ENCODE measurements around the gene PRSS53.
"Not testable (repeated sequence)": the region's sequence is repeated elsewhere in the genome, so short reads cannot be mapped to it uniquely, and the experiment has no call there.

The PRSS53 gene

DNA sequence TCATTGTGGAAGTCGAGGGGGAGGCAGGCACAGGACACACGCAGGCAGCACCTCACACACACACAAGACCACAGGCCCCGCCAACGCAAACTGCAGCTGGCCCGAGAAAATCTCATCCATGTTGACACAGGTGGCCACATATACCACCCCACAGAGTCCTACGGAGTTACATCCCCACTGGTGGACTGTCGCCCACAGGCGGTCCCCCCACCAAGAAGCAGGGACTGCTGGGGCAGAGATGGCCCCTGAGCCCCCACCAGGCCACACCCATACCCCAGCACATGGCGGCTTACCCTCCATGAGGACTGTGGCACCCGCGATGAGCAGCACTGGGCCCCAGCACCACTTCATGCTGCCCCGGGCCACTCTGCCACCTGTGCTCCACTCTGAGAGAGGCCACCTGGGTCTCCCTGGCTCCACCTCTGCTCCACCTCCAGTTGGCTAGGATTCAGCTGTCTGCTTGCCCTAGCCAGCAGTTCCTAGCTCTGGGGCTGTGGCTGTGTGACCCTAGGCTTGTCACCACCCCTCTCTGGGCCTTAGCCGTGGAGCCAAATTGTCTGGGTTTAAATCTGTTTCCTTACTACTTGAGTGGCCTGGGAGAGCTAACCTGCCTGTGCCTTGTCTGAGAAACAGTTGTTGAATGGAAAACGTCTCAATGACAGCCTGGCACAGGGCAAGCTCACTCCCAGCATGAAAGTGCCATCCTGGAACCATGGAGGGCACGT lies at the start of gene PRSS53:
Gene PRSS53 (minus strand): TSS at position 485 of the 725 bp plus-strand sequence. CDS start 134 bp downstream, at position 351.
- no peak for DNase-seq

DNA sequence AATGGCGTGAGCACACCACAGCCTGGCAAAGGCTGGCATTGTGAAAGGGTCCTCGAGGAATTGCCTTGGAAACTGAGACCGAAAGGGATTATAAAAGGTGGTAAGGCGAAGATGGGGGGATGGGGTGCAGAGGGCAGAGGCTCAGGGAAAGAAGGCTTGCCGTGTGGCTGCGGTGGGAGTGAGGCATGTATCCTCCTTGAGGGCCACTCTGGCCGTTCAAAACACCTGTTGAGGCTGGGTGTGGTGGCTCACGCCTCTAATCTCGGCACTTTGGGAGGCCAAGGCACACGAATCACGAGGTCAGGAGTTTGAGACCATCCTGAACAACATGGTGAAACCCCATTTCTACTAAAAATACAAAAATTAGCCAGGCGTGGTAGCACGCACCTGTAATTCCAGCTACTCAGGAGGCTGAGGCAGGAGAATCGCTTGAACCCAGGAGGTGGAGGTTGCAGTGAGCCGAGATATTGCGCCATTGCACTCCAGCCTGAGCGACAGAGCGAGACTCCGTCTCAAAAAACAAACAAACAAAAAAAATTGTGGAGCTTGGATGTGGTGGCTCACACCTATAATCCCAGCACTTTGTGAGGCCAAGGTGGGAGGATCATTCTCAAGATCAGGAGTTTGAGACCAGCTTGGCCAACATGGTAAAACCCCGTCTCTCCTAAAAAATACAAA lies 48.2 kb upstream of the PRSS53 start:
- not testable (repeated sequence) for DNase-seq

DNA sequence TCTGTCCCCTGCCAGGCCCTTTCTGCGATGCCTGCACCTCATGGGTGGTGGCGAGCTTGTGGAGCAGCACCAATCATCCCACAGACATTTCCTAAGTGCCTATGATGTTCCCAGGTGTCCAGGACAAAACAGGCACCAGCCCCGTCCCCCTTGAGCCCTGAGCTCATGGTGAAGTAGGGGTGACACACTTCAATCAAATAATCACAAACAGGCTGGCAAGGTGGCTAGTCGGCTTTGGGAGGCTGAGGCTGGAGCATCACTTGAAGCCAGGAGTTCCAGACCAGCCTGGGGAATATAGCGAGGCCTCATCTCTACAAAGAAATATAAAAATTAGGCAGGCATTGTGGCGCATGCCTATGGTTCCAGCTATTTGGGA lies 47.5 kb upstream of the PRSS53 start:
- DNase-seq = no peak

DNA sequence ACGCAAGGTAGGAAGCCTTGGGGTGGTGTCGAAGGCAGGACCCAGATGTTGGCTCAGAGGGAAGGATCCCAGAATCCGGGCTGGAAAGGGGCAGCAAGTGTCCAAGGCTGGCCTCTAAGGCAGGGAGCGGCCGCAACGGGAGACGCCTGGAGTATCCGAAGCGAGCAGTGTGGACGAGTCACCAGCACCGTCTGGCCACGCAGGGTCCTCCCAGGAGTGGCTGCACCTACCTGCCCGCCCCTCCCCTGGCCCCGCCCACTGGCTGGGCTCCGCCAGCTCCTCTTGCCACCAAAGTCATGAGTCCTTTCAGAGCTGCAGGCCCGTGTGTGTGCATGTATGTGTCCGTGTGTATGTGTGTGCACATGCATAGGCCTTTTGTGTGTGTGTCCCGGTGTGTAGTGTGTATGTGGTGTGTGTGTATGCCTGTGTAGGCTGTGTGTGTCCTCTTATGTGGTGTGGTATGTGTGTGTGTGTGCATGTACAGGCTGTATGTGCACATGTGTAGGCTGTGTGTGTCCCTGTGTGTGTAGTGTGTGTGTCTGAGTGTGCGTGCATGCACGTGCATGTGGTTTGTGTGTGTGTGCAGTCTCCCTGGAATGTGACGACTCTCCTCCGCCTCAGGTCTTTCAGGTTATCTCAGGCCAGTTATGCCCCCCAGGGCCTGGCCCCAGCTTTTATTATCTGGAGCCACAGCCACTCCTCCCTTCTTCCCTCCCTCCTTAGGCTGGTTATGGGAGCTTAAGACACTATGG lies 47.0 kb upstream of the PRSS53 start, which contains the start of gene PRSS8:
Gene PRSS8 (minus strand): TSS at position 193 of the 752 bp plus-strand sequence. CDS start 229 bp downstream, outside the sequence.
- DNase-seq = no peak

DNA sequence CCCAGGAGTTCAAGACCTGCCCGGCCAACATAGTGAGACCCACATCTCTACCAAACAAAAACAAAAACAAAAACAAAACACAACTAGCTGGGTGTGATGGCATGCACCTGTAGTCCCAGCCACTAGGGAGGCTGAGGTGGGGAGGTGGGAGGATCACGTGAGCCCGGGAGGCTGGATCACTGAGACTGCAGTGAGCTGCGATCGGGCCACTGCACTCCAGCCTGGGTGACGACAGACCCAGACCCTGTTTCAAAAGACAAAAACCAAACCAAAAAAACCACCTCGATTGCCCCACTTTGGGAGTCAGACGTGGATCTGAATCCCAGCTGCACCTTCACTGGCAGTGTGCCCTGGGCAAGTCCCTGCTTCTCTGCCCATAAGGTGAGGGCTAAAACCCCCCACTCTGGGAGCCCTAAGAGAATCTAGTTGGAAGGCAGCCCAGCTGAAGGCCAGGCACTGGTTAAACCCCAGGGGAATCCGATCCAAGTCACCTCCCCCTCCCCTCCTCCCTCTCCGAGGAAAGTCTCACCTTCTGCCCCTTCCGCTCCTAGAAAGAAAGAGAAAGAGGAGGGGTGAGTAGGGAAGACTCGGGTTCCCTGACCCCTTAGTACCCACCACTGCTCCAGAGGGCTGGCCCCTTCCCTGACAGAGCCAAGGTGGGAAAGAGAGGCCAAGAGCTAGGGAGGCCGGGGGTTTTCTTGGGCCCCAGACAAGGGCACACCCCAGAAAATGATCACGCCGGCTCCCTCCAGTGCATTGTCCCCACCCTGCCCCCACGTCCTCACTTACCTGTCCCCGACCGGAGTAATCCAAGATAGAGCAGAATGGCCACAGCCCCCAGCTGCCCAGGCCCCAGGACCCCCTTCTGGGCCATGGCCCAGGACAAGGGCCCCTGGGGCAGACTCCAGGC lies 46.1 kb upstream of the PRSS53 start:
- no peak for DNase-seq

DNA sequence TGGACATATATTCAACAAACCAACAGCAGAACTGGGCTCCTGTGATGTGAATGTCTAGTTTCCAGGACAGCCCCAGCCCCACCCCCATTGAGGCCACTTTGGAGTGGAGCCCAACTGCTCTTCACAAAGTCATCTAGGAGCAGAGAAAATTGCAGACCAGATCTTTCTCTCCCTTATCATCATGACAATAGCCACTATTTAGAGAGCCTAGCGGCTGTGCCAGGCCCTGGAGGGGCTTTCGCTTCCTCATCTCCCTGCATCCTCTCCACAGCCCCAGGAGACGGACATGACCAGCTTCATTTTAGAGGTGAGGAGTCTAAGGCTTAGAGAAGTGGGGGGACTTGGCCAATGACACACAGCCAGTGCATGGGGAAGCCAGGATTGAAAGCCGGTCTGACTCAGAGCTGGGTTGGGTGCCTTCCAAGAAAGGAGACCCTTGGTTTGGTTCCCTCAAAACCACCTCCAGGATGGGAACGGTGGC lies 45.4 kb upstream of the PRSS53 start:
- DNase-seq = no peak

DNA sequence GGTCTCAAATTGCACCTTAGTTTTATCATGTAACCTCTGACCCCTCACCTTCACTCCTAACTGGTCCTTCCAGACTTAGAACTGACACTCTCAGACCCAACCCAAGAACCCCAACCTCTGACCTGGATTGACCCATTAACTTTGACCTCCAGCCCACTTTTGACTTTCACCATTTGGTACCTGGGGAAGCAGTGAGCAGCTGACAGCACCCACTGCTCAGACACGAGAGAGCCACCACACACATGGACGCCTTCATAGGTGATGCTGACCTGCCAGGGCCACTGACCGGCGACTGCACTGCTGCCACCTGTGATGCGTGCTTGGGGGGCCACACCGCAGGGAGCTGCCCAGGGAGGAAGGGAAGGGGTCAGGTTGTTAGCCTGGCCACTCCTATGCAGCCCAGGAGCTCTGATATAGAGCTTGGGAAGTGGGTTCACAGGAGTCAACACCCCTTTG lies 44.3 kb upstream of the PRSS53 start:
- no peak for DNase-seq

DNA sequence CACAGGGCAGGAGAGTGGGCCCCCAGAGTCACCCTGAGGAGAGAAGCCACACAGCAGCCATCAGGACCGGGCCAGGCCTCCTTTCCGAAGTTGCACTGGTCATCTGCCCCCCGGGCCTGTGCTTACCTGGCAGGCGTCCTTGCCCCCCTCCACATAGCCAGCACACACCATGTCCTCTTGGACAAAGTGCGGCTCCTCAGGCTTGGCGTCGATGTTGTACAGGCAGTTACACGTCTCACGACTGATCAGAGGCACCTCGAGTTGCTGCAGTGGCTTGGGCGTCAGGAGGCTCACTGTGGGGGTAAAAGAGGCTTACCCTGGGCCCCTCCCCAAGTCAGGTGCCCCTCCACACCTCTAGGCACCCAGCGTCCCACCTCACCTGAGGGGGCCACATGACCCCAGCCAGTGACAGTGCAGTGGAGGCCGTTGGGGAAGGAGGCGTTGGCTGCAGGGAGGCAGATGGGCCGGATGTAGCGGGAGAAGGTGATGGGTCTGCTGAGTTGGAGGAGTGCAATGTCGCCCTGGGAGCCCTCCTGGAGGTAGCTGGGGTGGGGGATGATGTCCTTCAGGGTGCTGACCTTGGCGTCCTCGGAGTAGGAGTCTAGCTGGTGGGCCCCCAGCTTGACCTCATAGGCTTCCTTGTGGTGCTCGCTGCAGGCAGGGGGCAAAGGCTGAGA lies 43.7 kb upstream of the PRSS53 start:
- DNase-seq = no peak

DNA sequence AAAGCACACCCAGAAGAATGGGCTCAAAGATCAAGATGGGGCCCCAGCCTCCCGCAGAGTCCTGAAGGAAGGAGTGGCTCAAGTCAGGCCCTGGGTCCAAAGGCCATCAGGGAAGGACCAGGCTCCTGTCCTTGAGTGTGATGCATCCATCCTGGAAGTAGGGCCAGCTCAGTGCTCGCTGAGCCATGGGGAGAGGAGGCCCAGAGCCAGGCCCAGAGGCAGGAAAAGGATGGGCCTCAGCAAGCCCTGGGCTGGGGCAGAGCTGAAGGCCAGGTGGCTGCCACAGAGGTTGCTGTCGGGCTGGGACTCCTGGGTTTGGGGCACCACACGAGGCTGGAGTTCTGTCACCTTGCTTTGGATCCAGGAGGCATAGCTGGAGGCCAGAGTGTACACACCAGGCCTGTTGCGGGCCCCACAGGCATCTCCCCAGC lies 43.1 kb upstream of the PRSS53 start:
- DNase-seq = no peak

DNA sequence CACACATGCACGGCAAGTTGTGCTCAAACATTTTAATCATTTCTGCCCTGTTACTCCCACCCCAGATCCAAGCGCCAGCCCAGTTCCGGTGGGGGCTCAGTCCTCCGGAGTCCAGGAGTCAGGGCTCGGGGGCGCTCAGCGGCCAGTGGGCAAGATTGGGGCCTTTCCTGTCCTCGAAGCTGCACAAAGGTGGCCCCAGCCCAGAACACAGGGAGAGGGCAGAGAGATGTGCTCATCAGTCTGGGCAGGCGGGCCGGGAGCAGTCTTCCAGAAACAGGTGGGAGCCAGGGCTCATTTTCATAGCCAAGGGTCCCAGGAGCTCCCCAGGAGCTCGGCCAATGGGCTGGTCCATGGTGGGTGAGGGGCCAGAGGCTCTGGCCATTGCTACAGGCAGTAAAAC lies 42.7 kb upstream of the PRSS53 start:
- no peak for DNase-seq

DNA sequence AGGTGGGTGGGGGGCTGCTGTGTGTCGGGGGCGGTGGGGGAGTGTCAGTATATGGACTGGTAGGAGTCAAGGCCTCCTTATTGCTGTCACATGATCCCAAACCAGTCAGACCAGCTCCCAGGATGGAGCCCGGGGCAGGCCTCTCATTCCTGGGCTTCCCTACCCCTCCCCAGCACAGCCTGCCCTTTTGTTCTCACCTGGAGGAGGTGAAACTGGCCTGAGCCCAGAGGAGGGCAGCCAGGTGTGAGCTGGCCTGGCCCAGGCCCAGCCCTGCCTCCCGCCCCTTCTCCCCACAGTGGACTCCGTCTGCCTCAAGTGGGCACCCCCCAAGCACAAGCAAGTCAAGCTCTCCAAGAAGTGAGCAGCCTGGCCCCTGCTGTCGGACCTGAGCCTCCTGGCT lies 42.2 kb upstream of the PRSS53 start:
- no peak for DNase-seq

DNA sequence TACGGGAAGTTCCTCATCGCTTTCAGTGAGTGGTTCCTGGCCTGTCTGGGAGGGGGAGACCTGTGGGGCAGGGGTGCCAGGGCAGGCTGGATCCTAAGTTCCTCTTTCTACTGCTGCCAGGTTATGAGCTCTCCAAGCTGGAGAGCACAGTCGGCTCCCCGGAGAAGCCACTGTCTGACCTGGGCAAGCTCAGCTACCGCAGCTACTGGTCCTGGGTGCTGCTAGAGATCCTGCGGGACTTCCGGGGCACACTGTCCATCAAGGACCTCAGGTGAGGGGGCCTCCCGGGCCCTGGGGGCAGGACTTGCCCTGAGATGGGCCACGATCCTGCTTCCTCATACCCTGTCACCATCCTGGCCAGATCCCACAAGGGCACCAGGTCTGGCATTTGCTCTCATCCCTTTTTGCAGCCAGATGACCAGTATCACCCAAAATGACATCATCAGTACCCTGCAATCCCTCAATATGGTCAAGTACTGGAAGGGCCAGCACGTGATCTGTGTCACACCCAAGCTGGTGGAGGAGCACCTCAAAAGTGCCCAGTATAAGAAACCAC lies 41.7 kb upstream of the PRSS53 start:
- DNase-seq = no peak

DNA sequence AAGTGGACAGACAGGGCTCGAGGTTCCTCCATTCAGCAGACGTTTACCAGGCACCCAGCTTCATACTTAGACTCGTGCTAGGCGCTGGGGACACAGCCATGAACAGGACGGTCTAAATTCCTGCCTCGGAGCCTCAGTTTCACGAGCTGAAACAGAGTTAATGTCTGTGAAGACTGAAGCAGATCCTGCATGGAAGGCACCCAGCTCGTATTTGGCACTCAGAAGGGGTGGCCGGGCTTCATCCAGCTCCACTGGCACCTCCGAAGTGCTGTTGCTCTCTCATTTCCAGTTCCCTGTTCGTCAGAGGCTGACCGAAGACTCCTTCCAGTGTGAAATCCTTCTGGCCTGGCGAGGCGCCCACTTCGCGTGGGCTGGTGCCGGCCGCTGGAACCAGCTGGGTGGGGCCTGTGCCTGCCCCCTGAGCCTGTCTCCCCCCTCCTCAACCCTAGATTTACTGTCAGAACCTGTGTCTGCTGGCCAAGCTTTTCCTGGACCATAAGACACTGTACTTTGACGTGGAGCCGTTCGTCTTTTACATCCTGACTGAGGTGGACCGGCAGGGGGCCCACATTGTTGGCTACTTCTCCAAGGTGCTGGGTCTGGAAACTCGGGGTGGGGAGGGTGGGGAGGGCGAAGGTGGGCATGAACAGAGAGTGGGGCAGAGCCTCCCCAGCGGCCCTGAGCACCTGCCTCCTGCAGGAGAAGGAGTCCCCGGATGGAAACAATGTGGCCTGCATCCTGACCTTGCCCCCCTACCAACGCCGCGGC lies 41.0 kb upstream of the PRSS53 start:
- DNase-seq = no peak

DNA sequence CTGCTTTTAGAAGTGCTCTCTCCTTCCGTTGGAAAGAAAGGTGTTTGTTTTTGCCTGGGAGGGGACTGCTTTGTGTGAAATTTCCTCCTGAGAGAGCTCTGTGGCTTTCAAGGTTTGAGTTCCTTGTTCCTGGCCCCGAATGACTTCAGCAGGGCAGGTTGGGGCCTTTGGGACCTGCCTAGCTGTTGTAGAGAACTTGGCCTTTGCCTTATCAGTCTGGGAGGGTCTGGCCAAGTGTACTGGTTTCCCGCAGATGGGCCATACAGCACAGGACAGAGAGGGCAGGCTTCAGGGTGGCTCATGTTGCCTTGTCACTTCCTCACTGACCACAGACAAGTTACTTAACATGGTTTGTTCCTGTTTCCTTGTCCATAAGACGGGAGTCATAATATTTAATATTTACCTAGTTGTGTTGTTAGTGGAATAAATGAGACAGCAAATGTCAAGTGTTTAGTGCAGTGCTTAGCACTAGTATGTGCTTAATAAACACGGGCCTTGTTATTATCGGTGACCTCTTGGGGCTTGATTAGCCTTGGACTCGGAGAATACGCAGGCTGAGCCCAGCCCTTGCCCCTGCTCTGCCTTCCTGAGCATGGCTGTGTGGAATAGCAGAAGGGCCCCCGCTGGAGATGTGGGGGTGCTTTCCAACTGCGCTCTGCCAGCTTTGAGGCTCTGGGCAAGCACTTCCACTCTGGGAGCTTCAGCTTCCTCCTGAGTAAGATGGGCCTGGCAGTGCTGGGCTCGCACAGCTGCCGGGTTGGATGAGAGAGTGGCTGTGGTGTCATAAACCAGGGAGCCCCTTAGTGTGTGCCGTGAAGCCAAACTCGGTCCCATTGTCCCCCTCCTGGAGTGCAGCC lies 40.2 kb upstream of the PRSS53 start:
- DNase-seq = no peak

DNA sequence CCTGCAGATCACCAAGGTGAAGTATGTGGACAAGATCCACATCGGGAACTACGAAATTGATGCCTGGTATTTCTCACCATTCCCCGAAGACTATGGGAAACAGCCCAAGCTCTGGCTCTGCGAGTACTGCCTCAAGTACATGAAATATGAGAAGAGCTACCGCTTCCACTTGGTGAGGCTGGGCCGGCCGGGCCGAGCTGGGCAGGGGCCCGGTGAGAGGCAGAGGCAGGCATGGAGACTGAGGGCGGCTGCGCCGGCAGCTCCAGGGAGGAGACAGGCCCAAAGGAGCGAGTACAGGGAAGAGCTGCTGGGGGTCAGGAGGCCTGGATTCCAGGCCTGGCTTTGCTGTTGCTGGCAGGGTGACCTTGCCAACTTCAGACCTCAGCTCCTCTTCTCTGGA lies 38.4 kb upstream of the PRSS53 start:
- DNase-seq = no peak

DNA sequence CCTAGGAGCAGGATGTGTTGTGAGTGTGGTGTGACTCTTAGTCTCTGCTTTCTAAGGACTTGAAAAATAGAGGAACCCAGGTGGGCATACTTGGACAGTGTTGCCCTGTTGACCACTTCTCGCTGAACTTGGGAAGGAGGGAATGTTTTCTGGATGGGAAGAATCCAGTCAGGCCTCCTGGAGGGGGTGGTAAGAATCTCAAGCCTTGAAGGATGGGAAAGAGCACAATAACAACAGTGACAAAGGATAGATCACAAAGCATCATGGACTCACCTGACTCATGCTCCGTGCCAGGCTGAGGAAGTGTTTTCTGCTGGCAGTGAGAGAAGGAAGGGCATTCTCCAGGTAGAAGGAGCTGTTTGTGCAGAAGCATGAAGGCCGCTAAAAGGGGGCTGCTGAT lies 37.1 kb upstream of the PRSS53 start:
- DNase-seq = no peak

DNA sequence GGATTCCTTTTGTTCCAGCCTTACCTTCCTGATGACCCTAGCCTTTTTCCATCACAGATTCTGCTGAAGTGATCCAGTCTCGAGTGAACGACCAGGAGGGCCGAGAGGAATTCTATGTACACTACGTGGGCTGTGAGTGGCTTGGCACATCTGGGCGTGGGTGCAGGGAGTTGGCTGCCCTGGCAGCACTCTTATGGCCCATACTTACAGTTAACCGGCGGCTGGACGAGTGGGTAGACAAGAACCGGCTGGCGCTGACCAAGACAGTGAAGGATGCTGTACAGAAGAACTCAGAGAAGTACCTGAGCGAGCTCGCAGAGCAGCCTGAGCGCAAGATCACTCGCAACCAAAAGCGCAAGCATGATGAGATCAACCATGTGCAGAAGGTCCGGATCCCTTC lies 31.4 kb upstream of the PRSS53 start:
- no peak for DNase-seq

DNA sequence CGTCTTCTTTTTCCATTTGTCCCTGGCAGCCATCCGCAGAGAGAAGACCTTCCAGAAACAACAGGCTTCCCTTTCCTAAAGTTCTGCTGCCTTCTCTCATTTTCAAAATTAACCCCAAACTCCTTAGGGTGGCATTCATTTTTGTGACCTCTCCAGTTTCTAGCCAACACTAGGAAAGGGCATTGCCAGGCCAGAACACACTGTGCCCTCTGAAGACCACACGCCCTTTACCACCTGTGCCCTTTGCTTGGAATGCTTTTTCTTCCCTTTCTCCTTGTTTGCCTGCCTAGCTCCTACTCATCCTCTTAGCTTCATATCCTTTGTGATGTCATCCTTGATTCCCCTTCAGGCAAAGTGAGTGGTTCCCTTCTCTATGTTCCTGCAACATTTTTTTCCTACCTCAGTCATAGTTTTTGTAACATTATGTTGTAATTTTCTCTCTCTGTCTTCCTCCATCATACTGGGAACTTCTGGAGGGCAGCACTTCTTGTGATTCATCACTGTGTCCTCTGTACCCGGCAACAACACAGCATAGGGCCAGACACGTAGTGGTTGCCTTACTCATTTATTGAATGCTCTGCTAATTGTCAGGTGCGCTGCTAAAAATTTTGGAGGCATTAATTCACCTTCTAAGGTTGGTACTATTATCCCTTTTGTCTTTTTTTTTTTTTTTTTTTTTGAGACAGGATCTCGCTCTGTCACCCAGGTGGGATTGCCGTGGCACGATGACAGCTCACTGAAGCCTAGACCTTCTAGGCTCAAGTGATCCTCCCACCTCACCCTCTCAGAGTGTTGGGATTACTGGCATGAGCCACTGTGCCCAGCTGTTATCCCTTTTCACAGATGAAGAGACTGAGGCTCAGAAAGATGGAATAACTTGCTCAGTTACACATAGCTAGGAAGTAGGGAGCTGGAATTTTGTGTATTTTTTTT lies 29.7 kb upstream of the PRSS53 start:
- no peak for DNase-seq

Data from activated CD4-positive, alpha-beta T cell treated with anti-CD3 and anti-CD28 coated beads, Interleukin-2, amount 50 U/mL, for 4 hours (primary cell).